Mesodermal cell (in vitro differentiated cells): Measurements from ENCODE around the gene TSEN54.
"Not testable (repeated sequence)": the region's sequence is repeated elsewhere in the genome, so short reads cannot be mapped to it uniquely, and the experiment has no call there.

Source experiments
- H3K27ac ChIP-seq: 2 replicates; pipeline ENCODE4 v1.7.0; 2013; ENCODE audit warnings: mild to moderate bottlenecking, low read depth, low read length, moderate library complexity; ENCODE audit not compliant: severe bottlenecking
- H3K36me3 ChIP-seq: 2 replicates; pipeline ENCODE4 v1.7.1; 2013; ENCODE audit warnings: mild to moderate bottlenecking, low read length, moderate library complexity; ENCODE audit not compliant: control insufficient read depth, insufficient read depth
- H3K4me1 ChIP-seq: one replicate; pipeline ENCODE4 v1.7.1; 2013; ENCODE audit warnings: mild to moderate bottlenecking, low read length; ENCODE audit not compliant: insufficient read depth, control insufficient read depth, poor library complexity, severe bottlenecking
- H3K4me3 ChIP-seq: 2 replicates; pipeline ENCODE4 v1.7.0; 2013; ENCODE audit warnings: low read length, control low read depth, mild to moderate bottlenecking; ENCODE audit not compliant: insufficient read depth, poor library complexity, severe bottlenecking; ENCODE audit errors: extremely low read depth
- H3K9me3 ChIP-seq: 2 replicates; pipeline ENCODE4 v1.7.1; 2013; ENCODE audit warnings: mild to moderate bottlenecking, low read length, moderate library complexity; ENCODE audit not compliant: control insufficient read depth
- WGBS, 2 experiments: methylation state at CpG; one replicate each; pipeline ENCODE4 v1.1.5; 2013; ENCODE audit warnings: missing lambda C conversion rate in 2 of 2; ENCODE audit not compliant: insufficient coverage in 2 of 2; 5-methylcytosine and 5-hydroxymethylcytosine counted together

TSEN54 gene

DNA sequence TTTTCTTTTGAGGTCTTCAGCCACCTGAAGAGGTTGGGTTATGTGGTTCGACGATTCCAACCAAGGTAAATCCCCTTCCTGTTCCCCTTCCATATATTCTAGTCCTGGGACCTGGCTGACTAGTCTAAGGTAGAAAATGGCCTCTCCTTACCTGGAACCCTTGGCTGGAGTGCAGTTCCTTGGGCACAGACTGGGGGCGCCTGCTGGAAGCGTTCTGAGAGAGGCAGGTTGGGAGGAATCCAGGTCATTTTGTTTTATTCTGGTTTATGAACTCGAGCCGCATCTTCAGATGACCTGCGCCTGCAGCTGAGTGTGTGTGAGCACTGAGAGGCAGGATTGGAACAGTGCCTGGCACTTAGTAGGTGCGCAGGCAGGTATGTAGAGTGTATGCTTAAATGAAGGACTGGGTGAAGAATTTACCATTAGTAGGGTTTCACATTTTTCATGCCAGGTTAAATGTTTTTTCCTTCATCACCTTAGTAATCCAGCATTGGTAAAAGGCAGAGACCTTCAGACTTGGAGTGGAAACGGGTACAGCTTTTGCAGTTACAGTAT, 2.7 kb downstream of the TSEN54 start:
- Histone ChIP-seq H3K4me3 (no peak overlapping the region), H3K27ac (no peak overlapping the region), H3K36me3 (peaks cover 59% of the 10 kb centered on the region), H3K9me3 (no peaks in the 10 kb centered on the region), H3K4me1 (peaks cover 15% of the 10 kb centered on the region)
- 91 to 98% methylated on average over 7 to 9 of the region's 9 CpGs for WGBS, 2 experiments

DNA sequence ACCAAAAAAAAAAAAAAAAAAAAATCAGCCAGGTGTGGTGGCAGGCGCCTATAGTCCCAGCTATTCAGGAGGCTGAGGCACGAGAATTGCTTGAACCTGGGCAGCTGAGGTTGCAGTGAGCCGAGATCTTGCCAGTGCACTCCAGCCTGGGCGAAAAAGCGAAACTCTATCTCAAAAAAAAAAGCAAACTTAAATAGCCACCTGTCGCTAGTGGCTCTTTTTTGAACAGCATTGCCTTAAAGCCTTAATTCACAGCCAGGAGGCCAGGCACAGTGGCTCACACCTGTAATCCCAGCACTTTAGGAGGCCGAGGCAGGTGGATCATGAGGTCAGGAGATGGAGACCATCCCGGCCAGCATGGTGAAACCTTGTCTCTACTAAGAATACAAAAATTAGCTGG, 4.1 kb downstream of the TSEN54 start:
- H3K9me3 ChIP-seq, H3K4me3 ChIP-seq, H3K27ac ChIP-seq: not testable (repeated sequence)
- peaks cover 10% of the 10 kb centered on the region for H3K4me1 ChIP-seq
- WGBS, 2 experiments, result 94 to 99% methylated on average over 8 of the region's 8 CpGs
- peaks cover 62% of the 10 kb centered on the region for H3K36me3 ChIP-seq

DNA sequence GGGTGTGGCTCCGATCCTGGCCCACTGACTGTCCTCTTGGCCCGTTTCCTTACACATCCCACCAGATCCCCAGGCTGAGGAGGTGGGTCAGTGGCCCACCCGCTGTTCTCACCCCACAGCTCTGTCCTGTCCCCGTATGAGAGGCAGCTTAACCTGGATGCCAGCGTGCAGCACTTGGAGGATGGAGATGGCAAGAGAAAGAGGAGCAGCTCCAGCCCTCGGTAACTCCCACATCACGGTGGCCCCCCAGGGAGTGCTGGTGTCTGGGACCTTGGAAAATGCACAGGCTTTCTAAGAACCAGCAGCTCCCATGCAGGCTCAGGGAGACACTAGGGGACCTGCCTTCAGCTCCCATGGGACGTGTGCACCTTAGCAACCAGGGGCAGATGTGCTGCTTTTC, 5.0 kb downstream of the TSEN54 start:
- H3K4me3 ChIP-seq, result no peak overlapping the region
- peaks cover 62% of the 10 kb centered on the region for H3K36me3 ChIP-seq
- peaks cover 11% of the 10 kb centered on the region for H3K4me1 ChIP-seq
- no peak overlapping the region for H3K27ac ChIP-seq
- no peaks in the 10 kb centered on the region for H3K9me3 ChIP-seq
- 93 to 94% methylated on average over 5 to 8 of the region's 8 CpGs for WGBS, 2 experiments

DNA sequence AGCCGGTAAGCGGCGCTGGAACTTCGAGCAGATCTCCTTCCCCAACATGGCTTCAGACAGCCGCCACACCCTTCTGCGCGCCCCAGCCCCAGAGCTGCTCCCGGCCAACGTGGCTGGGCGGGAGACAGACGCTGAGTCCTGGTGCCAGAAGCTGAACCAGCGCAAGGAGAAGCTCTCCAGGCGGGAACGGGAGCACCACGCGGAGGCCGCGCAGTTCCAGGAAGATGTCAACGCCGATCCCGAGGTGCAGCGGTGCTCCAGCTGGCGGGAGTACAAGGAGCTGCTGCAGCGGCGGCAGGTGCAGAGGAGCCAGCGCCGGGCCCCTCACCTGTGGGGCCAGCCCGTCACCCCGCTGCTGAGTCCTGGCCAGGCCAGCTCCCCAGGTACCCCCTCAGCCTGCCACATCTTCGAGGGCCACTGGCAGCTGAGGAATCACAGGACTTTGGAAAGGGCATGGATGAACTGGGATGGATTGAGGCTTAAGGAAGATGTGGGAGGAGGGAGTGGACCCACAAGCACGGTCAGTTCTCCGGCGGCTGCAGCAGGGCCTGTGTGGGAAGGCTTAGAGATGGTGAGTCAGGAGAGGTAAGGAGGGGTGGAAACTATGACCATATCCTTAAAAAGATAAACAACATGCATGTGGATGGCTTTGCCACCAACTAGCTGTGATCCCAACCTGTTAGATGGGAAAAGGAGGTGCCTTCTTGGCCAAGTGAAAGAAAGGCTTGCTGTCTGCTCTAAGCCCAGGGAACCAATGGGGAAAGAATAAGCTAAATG, 5.8 kb downstream of the TSEN54 start:
- 94 to 97% methylated on average over 28 to 31 of the region's 33 CpGs for WGBS, 2 experiments
- no peaks in the 10 kb centered on the region for H3K9me3 ChIP-seq
- peaks cover 62% of the 10 kb centered on the region for H3K36me3 ChIP-seq
- H3K27ac ChIP-seq, result no peak overlapping the region
- peaks cover 20% of the 10 kb centered on the region for H3K4me1 ChIP-seq
- H3K4me3 ChIP-seq, result no peak overlapping the region

DNA sequence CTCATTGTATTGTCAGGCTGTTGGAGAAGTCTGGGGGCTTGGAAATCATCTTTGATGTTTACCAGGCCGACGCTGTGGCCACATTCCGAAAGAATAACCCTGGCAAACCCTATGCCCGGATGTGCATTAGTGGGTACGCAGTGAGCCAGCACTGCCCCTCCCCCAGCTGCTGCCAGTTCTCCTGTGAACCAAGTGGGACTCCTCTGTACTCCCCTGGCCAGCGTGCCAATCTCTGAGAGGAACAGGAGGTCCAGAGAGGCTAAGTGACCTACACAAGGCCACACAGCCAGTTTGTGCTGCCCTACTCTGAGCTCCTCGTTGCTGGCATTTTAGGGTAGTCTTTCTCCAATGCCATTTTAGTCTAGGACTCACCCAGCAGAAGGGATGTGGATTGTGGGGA, 7.3 kb downstream of the TSEN54 start:
- H3K9me3 ChIP-seq, result no peaks in the 10 kb centered on the region
- H3K4me3 ChIP-seq, result no peak overlapping the region
- H3K36me3 ChIP-seq, result peaks cover 49% of the 10 kb centered on the region
- peaks cover 12% of the 10 kb centered on the region for H3K4me1 ChIP-seq
- H3K27ac ChIP-seq, result no peak overlapping the region
- 95 to 96% methylated on average over 6 to 7 of the region's 7 CpGs for WGBS, 2 experiments

DNA sequence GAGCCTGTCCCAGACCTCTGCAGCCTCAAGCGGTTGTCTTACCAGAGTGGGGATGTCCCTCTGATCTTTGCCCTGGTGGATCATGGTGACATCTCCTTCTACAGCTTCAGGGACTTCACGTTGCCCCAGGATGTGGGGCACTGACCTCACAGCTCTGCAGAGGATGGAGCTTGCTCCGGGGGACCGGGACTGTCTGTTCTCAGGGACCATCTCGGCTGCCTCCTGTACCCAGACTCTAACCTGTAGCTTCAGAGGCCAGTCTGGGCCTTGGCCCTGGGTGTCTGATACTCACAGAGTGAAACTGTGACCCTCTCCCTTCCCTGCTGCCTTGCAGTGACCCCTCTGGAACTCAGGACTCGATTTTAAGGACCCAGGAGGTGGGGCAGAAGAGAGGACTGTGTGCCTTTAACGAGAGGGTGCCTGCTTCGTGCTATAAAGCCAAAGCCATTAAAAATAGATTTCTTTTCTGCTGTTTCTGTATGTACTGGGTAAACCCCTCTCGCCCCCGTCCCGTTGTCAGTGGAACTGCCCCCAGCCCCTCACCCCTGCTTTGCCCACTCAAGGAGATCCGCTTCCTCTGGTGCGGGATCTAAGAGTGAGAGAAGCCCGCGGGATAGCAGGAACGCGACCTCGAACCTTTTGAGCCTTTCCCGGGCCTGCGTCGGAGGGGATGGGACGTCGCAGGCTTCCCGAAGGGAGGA, 8.1 kb downstream of the TSEN54 start:
- 42 to 46% methylated on average over 10 to 15 of the region's 24 CpGs for WGBS, 2 experiments
- peaks cover 42% of the 10 kb centered on the region for H3K36me3 ChIP-seq
- peak overlapping the region; percentile 61 for H3K4me3 ChIP-seq
- H3K9me3 ChIP-seq, result no peaks in the 10 kb centered on the region
- H3K4me1 ChIP-seq, result peaks cover 12% of the 10 kb centered on the region
- no peak overlapping the region for H3K27ac ChIP-seq

DNA sequence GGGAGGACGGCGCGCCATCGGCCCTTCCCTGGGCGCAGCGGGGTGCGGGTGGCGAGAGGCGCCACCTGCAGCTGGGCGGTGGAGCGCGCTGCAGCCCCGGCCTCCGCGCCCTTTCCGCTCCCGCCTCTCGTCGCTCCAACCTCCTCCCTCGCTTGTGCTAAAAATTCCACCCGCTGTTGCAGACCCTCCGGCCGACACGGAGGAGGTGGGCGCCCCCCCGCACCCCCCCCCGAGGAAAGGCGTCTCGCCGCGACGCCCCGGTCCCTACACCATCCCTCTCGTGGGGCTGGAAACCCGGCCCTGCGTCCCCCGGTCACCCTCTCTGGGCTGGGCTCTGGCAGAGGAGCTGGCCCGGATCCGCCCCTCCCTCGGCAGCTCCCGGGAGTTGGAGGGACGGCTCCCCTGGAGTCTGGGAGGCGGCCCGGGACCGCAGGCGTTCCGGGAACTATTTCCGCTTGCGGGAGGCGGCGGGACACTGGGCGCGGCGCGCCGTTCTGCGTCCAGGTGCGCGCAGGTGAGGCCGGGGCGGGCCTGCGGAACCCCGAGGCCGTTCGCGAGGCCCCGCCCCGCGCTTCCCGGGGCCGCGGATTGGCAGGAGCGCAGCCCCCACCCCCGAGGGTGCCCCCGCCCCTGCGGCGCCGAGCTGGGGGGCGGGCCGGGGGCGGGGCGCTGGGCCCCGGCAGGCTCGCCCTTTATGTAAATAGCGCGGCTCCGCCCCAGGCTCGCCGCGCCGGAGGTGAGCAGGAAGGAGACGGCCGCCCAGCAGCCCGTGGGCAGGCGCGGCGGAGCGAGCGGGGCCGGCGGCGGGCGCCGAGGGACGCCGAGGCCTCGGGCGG, 8.9 kb downstream of the TSEN54 start, which contains the start of gene LLGL2:
Gene LLGL2 (plus strand): TSS at position 728 of the 836 bp plus-strand sequence. CDS start 17,730 bp downstream, outside the sequence.
- WGBS, 2 experiments, result 0% methylated on average over 55 to 78 of the region's 108 CpGs
- Histone ChIP-seq H3K36me3 (peaks cover 34% of the 10 kb centered on the region), H3K4me3 (peak within 1 kb of the TSS; percentile 61), H3K9me3 (no peaks in the 10 kb centered on the region), H3K27ac (no peak within 1 kb of the TSS), H3K4me1 (peaks cover 12% of the 10 kb centered on the region)

DNA sequence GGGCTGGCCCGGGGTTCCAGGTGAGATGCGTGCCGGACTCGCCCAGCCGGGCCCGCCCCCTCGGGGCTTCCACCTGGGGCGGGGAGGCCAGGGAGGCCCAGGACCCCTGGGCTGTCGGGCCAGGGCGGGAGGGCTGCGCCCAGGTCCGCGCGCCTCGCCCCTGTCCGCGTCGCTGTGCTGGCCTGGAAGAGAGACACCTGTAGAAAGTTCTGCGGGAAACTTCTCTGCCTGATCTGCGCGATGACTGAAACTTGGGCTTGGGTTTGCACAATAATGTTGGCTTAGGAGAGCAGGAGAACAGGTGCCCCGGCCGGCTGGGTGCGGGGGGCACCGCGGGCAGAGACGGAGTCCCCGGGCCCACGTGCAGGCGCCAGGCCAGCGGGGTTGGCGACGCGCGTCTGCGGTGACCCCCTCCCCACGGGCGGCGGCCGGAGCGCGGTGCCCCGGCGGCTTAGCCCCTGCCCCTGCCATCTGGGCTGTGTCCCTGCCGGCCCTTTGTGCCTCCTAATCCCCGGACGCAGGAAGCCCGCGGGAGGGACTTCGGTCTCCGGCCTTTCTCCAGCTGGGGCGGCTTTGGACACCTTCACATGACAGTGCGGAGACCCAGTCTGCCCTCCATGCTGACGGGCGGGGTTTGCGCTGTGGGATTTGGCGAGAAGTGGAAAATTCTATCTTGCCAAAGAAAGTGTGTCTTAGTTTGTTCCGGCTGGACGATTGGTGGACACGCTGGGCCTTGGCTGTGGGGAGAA, 9.7 kb downstream of the TSEN54 start:
- Histone ChIP-seq H3K27ac (no peak overlapping the region), H3K36me3 (peaks cover 32% of the 10 kb centered on the region), H3K9me3 (no peaks in the 10 kb centered on the region), H3K4me3 (peak overlapping the region; percentile 61), H3K4me1 (peaks cover 16% of the 10 kb centered on the region)
- 3% methylated on average over 49 to 57 of the region's 60 CpGs for WGBS, 2 experiments

DNA sequence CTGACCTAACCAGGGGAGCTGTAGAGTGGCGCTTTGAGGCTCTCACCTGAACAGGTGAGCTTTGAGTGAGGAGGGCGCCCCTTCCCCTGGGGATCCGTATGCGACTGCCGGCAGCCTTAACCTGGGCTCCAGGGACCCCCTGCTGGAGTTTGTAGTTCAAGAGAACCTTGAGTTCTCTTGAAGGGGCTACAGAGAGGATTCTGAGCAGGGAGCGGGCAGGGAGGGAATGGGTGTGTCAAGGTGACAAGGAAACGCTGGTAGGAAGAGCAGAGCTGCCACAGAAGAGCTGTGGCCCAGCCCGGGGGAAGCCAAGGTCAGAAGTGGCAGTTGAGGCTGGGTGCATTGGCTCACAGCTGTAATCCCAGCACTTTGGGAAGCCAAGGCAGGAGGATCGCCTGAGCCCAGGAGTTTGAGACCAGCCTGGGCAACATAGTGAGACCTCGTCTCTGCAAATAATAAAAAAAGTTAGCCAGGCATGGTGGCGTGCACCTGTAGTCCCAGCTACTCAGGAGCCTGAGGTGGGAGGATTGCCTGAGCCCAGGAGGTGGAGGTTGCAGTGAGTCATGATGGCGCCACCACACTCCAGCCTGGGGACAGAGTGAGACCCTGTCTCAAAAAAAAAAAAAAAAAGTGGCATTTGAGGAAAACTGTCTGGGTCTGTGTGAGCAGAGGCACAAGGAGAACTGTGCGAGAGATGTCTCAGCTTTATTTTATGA, 10.4 kb downstream of the TSEN54 start:
- peak overlapping the region; percentile 61 for H3K4me3 ChIP-seq
- H3K36me3 ChIP-seq, result peaks cover 24% of the 10 kb centered on the region
- H3K27ac ChIP-seq, result no peak overlapping the region
- H3K4me1 ChIP-seq, result peaks cover 23% of the 10 kb centered on the region
- no peaks in the 10 kb centered on the region for H3K9me3 ChIP-seq
- WGBS, 2 experiments, result 54 to 65% methylated on average over 9 to 10 of the region's 13 CpGs
